Measurements from ENCODE around the gene RNF2.
"Not testable (repeated sequence)": the region's sequence is repeated elsewhere in the genome, so short reads cannot be mapped to it uniquely, and the experiment has no call there.

RNF2 gene

DNA sequence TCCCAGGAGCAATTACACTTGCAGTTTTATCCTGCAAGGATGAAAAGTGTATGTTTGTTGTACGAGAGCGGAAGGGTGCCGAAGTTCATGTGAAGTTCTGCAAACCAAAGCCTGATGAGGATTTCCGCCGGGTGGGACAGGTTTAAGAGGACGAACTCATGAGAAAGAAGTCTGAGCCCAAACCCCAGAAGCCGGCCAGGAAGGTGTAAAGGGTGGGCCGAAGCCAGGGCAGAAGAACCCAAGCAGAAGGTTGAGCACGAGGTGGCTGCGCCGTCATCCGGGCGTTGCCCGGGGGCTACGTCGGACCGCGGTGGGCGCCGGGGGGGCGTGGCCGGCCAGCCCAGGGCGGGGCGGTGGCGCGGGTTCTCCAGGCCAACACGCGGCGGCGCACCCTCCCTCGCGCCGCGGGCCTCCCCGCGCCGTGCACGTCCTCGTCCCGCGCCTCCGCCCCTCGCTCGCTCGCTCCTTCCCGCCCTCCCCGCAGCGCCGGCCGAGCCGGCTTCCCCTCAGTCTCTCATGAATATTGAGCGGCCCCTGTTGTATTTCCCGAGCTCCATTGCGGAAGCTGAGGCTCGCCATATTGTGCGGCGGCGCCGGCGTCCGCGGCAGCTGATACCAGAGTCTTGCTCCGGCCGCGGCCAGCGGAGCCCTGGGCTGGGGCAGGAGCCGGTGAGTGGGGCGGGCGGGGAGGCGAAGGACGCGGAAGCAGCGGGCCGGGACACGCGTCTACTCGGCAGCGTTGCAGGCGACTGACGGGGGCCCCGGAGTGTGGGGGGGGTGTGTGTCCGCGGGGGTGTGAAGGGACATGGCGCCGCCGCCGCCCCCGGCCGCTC is at the start of gene RNF2:
TSS of gene RNF2 (plus strand) at position 578 of the 833 bp plus-strand sequence. CDS start 41,996 bp downstream, outside the sequence.
- peak; percentile 86 for DNase-seq

DNA sequence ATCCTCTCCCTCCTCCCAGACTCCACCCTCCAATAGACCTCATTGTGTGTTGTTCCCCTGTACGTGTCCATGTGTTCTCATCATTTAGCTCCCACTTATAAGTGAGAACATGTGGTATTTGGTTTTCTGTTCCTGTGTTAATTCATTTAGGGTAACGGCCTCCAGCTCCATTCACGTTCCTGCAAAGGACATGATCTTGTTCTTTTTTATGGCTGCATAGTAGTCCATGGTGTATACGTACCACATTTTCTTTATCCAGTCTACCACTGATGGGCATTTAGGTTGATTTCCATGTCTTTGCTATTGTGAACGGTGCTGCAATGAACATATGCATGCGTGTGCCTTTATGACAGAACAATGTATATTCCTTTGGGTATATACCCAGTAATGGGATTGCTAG is 45.4 kb upstream of the RNF2 start:
- not testable (repeated sequence) for DNase-seq

DNA sequence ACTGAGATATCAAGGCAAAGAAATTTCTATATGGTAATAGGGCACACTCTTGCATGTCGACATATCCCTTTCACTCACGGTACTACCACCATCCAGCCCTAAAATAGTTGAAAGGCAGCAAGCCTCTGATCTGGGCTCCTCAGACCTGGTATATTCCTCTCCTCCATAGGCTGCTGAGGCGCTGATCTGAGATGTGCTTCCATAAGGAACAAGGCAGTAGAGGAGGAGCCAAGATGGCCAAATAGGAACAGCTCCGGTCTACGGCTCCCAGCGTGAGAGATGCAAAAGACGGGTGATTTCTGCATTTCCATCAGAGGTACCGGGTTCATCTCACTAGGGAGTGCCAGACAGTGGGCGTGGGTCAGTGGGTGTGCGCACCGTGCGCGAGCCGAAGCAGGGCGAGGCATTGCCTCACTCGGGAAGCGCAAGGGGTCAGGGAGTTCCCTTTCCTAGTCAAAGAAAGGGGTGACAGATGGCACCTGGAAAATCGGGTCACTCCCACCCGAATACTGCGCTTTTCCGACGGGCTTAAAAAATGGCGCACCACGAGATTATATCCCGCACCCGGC is 44.0 kb upstream of the RNF2 start:
- DNase-seq: not testable (repeated sequence)

DNA sequence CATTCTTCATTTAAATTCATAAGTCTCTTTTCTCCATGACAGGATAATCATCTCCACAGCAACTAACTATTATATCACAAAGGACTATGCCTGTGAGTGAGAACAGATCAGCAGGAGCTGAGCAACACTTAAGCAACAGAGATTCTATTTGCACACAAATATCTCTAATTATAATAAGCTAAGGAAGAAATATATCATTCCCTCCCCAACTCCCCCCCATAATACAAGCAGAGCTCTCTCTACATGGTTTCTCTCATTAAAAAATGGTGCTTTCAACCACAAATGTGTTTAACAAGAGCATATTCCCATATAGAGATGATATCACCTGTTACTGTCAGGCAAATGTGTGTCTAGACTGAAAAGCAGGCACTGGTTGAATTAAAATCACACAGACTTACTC is 36.5 kb upstream of the RNF2 start:
- no peak for DNase-seq

DNA sequence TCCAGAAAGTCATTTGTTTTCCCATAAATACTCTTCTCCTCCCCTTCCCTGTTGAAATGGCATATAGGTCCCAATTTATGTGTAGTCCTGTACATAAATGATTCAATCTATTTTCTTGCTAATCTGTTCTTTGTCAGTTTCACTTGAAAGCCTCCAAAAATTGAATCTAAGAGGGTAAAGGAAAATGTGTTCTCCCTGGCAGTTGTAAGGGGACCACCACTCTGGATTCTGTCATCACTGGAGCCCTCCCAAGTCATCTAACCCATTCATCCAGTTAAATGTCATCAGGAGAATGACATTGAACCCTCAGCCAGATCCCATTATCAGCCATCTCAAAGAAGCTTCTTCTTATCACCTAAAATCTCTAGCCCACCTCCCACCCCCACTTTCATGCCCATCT is 35.0 kb upstream of the RNF2 start:
- DNase-seq: no peak

DNA sequence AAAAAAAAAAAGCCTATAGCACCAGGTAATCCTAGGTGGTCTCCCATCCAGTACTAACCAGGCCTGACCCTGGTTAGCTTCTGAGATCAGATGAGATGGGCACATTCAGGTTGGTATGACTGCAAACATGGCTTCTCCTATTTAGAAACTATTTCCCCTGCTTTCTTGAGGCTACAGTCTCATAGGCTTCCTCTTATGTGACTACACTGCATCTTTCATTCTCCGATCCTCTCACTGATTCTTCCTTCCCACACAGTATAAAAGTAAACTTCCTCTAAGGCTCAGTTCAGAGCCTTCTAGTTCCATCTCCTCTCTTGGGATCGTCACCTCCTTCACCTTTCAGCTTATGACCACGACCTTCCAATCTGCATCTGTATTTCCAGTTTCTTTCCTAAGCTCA is 30.4 kb upstream of the RNF2 start:
- no peak for DNase-seq

DNA sequence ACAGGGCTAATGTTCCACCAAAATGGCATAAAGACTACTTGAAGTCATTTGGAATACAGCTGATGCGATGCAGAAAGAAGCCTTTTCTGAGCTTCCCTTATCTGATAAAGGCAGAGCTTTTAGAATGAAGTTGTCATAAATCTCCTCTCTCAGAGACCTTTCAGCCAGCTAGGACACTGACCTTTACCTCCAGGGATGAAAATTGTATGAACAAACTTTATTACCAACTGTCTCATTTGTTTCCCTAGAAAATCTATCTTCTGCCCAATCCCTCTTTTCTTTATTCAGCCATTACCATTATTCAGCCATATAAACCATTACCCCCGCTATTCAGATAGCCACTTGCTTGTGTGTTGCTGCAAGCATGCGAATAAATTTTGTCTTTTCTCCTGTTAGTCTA is 29.7 kb upstream of the RNF2 start:
- no peak for DNase-seq

DNA sequence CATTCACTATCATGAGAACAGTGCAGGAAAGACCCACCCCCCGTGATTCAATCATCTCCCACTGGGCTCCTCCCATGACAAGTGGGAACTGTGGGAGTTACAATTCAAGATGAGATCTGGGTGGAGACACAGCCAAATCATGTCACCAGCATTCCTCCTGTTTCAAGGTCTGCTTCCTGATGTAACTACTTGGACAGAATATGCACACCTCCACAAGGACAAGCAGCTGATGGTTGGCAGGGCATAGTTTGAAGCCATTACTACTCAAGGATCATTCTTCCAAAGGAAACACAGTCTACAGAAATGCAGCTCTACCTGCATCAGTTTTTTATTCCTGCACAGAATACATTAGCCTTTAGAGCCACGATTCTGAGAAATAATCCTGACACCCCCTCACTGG is 28.5 kb upstream of the RNF2 start:
- DNase-seq: no peak

DNA sequence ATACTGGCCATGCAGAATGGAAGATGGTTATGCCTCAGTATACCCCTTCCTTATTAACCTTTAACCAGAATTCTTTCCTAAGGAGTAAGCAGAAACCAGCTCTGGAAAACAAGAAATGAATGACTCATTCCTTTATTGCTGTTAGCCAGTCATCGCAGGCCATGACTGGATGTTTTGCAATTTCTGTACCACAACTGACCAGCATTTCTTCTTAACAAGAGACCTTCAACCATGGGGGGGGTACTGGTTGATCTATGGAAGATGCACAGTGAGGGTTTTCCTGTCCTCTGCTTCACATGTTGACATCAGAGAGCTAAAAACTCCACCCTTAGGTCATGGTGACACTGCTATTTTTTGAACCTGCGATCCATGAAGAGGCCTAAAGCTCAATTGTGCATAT is 28.0 kb upstream of the RNF2 start:
- DNase-seq: no peak

DNA sequence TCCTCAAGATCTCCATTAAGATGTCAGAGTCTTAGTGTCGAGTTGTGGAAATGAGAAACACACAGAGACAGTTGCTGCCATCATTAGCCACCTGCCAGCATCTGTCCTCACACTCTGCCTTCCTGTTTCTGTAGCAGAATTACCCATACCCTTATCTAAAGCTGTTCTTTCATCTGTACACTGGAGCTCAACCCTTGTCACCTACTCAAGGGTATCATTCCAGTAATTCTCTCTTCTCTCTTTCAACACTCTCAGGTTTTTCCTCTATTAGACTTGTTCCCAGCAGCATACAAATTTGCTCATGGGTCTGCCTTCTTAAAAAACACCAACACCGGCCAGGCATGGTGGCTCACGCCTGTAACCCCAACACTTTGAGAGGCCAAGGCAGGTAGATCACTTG is 27.4 kb upstream of the RNF2 start:
- DNase-seq: no peak

DNA sequence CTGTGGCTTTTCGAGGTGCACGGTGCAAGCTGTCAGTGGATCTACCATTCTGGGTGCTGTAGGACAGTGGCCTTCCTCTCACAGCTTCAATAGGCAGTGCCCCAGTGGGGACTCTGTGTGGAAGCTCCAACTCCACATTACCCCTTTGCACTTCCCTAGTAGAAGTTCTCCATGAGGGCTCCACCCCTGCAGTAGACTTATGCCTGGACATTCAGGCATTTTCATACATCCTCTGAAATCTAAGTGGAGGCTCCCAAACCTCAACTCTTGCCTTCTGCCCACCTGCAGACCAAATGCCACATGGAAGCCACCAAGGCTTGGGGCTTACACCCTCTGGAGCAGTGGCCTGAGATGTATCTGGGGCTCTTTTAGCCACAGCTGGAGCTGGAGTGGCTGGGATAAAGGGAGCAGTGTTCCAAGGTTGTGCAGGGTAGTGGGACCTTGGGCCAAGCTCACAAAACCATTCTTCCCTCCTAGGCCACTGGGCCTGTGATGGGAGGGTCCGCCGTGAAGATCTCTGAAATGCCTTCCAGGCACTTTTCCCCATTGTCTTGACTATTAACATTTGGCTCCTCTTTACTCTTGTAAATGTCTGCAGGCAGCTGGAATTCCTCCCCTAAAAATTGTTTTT is 18.0 kb upstream of the RNF2 start:
- DNase-seq: no peak

DNA sequence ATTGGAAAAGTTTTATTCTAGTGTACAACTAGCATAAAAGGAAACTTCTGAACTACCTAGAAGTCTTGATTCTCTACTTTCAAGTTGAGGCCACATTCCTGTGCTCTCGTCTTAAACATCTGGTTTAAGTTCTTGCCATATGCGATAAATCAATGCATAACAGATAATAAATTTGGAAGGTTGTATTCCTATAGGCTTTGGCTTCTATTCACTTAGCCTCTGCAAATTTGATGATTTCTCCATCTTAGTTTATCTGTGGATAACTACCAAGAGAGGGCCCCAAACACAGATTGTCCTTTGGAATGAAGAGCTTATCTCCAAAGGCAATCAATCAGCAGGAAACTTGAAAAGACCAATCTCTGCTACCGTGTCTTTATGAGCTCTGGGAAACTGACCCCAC is 11.7 kb upstream of the RNF2 start:
- DNase-seq: no peak

DNA sequence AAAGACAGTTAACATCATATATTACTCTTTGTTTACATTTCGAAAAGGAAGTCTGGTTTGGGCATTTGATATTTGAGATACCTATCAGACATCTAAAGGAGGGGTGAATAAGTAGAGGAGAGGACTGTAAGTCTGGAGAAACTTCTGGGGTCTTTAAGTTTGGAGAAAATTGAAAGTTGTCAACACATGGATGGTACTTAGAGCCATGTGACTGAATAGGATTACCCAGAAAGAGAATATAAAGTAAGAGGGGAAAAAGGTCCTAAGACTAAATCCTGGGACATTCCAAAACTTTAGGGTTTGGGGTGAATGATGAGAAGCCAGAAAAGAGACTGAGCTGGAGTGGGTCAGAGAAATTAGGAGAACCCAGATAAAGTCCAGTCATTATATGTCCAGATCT is 10.1 kb upstream of the RNF2 start:
- no peak for DNase-seq

DNA sequence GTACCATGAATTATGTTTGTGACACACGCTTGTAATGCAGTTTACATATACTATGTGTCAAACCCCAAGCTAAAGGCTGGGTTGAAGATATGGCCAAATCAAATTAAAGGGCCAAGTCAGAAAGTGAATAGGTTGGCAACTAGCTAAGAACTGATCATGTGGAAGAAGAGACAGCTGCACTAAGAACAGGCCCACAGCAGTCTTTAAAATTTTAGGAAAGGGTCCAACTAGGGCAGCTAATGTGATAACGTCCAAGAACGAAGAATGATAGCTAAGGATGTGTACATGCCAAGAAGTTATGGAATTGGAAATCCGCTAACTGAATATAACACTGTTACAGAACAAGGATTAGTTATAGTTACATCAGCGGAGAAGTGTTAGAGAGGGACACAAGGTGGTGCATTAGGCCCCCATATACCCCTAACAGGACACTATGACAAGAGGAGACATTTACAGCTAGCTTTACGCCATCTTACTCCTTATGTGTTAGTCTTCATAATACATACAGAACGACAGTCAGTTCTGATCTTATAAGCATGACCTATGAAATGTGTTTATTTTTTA is 6.5 kb upstream of the RNF2 start:
- DNase-seq: no peak

DNA sequence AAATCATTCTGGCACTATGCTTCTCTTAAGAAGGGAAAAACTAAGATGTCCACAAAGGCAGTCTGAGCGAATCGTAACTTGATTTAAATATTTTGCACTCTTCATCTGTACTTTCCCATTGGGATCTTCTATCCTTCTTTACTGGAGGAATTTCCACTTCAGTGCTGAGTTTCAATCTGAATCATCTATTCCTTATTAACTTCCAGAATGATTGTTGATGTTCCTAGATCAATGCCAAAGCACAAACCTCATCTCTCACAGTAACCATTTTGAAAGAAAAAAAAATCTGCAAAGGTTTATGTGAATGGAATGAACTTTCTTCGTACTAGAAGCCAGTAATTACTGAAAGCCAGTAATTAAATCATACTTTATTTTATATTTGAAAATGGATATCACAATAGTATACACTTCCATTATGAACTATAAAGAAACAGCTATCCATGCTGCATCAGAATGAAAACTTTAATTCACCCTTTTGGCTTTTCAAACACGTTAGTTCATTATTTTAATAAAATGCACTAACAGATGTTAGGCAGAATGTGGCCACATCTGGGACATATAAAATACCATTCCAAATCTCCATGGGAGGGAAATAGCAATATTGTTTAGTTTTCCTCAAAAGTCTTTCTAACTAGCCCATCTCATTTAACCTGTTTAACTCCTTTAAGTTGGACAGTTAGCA is 5.5 kb upstream of the RNF2 start:
- DNase-seq: no peak

DNA sequence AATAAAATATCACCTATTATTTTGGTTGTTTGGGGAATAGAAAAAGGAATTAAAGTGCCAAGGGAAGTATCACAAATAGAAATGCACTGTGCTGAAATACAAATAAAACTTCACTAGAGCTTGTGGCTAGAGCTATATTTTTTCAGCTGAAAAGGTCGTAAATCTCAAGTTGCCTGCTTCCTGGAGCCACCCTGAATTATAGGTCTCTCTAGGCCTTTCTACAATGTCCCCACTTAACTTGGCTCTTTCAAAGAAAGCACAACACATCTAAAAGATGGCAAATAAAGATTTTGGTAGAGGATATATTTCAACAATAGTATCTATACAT is 5.0 kb upstream of the RNF2 start:
- DNase-seq: no peak

DNA sequence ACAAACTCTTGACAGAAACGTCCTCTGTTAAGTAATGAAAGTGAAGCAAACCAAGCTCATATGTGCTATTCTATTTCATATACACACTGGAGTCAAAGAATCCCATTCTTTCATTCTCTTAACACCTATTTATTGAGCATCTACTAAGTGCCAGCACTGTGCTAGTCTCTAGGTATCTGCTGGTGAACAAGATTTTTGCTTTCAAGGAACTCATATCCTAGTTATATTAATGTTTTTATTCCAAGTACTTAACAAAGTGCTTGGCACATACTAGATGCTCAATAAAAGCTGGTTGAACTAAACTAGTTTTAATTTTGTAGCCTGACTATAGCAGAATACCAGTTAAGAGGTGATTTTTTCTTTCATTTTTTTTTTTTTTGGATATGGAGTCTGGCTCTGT is 3.6 kb upstream of the RNF2 start:
- DNase-seq: no peak

DNA sequence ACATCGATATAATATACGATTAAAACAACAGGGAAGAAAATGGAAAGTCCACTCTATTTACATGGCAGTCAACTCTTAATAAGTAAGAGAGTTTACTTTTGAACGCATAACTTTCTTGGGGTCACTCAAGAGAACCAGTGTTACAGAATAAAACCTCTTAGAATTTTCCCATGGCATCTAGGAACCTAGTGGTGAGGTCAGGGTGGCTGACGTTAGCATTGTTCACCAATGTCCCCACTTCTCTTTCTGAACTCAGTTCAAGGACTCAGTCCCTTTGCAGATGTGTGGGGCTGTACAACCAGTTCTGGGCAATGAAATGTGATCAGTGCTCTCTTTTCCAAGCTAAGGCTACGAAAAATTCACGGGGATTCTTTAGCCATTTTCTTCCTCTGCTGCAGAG is 2.6 kb upstream of the RNF2 start:
- DNase-seq: no peak

DNA sequence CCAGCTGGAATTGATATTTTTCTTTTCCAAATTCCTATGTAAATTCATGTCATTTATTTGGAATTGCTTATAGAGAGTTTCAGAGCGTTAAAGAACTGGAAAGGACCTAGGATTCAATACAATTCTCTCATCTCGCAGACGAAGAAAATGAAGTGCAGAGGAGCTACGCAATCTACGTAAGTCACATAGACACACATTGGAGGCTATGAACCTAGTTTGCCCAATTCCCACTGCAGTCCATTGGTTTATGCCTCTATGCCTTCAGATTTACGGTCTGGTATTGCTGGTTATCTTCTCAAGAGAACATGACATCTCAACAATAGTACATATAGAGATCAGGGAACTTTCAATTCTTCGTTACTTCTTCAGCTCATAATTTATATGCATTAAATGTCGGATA is 971 bp upstream of the RNF2 start:
- no peak for DNase-seq

DNA sequence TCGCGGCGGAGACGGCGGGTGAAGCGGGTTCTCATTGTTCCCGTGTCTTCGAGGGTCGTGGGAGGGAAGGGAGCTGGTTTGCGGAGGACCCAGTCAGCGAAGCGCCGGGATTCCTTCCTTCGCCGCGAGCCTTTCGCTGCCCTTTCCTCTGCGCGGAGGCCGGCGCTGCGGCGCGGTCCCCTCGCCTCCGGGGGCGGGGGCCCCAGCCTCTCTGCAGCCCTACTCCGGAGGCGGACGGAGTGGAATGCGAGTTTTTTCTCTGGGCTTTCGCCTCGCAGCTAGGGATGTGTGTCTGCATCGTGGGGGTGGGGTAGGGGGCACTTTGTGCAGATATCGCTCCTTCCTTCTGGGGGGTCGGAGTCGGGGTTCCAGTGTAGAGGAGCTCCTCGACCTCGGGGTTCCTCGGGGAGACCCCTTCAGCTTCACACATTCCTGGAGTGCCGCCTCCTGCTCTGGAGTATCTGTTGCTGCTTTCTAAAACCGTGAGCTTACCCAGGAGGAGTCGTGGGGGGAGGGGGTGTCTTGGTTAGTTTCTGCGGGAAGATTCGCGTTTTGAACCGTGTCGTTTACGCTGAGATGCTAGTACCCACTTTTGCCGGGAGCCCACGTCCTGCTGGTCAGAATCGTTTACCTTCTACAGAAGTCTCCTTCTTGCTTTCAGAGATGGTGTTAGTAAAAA is 595 bp downstream of the RNF2 start:
- DNase-seq: peak; percentile 41

DNA sequence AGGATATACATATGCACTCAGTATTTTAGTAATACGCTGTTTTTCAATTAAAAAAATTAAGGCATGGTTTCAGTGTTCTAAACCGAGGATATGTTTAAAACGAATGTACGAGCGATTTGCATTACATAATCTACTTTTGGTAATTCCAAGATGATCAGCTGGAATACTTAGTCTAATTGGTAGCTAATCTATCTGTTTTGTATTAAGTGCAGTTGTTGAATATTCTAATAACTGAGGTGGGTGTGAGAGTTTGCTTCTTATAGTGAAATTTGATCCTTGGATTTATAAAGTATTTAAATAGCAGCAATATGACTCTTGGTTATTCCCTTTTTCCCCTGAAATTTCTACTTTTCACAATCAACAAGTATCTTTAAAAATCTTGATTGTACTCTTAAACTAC is 1.3 kb downstream of the RNF2 start:
- no peak for DNase-seq

DNA sequence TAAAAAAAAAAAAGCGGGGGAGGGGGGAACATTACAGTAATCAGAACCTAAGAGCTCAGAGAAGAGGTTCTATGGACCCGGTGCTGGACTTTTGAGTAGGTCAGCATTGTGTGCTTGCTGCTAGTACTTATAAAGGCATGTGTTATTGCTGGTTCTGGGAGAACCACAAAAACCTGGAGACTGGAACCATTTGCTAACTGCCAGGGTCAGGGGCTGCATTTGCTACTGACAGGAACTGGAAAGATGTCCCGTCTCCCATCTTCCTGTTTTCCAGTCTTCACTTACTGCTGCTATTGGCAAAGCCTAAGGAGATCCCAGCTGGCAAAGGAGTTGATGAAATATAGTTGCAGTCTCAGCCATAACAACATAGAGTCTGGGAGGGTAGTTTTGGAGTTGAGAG is 4.3 kb downstream of the RNF2 start:
- DNase-seq: no peak
